ENCODE measurements around the gene TTLL12.

TTLL12 gene

DNA sequence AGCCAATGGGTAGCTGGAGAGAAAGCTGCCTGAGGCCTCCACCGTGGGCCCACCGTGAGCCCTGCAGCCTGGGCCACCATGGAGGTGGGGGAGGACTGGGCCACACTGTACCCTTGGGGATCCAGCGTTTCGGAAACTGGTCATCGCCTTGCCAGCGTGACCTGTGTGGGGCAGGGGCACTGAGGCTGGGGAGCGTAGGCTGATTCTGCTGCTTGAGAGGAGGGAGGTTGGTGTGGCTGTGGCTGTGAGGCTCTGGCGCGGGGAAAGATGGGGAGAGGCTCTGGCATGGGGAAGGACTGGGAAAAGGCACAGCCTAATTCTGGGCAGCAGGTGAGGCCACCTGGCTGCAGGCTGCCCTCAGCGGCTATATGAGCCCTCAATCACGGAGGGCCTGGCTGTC is 12.6 kb upstream of the TTLL12 start:
- TF ChIP-seq ZNF274 (IDR thresholded peaks at IDR 0.05; ENCODE audit: low read depth, low read length): no peak
- no peak overlapping the region for H3K4me3 ChIP-seq (ENCODE audit: low read length)

GRCh38 chr22:43198936-43199335 is 12.0 kb upstream of the TTLL12 start:
- TF ChIP-seq ZNF274 (IDR thresholded peaks at IDR 0.05; ENCODE audit: low read depth, low read length): no peak
- no peak overlapping the region for H3K4me3 ChIP-seq (ENCODE audit: low read length)

DNA sequence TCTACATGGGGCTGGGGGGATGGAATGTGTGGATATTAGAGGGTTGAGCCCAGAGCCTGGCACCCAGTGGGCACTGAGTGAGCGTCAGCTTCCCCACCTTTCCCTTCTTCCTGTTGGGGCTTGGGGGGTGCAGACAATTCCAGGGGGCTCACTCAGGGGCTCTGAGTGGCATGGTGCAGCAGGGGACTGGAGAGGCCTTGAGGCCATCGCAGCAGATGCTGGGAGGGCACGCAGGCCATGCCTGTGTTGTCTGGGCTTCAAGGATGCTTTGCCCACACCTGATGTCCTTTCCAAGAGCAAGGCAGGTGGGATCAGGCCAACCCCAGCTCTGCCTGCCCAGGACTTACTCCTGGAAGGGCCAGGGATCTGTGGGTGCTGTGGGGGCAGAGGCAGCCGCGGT is 11.2 kb upstream of the TTLL12 start:
- no peak overlapping the region for H3K4me3 ChIP-seq (ENCODE audit: low read length)
- TF ChIP-seq ZNF274 (IDR thresholded peaks at IDR 0.05; ENCODE audit: low read depth, low read length): no peak

DNA sequence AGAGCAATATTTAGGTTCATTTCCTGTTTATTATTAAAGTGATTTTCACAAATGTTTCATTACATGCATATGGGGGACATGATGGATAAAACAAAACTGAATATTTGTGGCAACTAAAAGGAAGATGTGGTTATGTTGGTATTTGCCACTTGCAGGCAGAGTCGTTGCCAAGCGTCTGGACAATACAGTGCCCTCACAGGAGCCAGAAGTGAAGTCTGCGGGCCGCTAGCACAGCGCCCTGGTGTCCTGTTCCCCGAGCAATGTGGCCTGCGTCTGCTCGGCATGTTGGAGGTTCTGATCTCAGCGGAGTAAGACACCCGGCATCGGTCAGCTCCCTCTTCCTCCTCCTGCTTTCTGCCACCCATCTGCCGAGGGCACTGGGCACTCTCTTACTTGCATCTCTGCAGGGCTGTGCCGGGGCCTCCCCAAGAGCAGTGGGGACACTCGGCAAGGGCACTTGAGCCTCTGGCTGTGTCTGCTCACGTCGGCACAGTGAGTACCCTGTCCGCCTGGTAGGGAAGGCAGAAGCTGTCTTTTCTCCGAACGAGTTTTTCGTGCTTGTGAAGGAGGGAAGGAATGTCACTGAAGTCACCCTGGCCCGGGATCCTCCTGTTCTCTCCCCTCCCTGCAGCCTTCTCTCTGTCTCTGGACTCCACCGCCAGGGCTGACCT is 10.5 kb upstream of the TTLL12 start:
- TF ChIP-seq ZNF274 (IDR thresholded peaks at IDR 0.05; ENCODE audit: low read depth, low read length): no peak
- no peak overlapping the region for H3K4me3 ChIP-seq (ENCODE audit: low read length)

- TF ChIP-seq ZNF274 (IDR thresholded peaks at IDR 0.05; ENCODE audit: low read depth, low read length): no peak
- no peak overlapping the region for H3K4me3 ChIP-seq (ENCODE audit: low read length)
These were observed 4.9 kb upstream of the TTLL12 start for GRCh38 chr22:43191831-43192230.

DNA sequence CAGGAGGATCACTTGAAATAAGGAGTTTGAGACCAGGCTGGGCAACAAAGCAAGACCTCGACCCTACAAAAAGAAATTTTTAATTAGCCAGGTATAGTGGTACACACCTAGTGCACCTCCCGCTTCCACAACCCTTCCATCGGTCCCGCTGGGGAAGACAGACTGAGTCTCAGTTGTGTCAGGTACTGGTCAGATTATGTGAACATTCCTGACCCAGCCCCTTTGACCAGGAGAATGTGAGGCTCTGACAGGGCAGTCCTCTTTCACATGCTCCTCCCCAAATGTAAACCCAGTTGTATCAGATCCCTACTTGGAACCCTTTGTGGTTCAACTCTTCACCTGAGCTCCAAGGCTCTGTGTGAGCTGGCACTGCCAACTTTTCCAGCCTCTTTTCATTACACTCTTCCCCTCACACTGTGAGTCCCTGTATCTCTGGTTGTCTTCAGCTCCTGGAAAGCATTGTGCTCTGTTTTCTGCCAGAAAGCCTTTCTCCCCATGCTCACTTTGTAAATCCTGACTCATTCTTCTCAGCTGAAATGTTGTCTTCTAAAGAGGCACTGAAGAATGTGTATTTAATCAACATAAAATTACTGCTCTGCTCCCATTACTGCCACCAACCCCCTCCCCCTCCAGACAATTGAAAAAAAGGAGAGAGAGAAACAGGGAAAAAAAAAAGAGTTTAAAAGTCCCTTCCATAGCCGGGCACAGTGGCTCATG is 2.1 kb upstream of the TTLL12 start:
- no peak overlapping the region for H3K4me3 ChIP-seq (ENCODE audit: low read length)
- TF ChIP-seq ZNF274 (IDR thresholded peaks at IDR 0.05; ENCODE audit: low read depth, low read length): no peak

- no peak for TF ChIP-seq ZNF274 (IDR thresholded peaks at IDR 0.05; ENCODE audit: low read depth, low read length)
- peak overlapping the region; percentile 67 for H3K4me3 ChIP-seq (ENCODE audit: low read length)
These were observed 501 bp upstream of the TTLL12 start for GRCh38 chr22:43187171-43188099.

GRCh38 chr22:43185860-43186261 is 1.1 kb downstream of the TTLL12 start:
- TF ChIP-seq ZNF274 (IDR thresholded peaks at IDR 0.05; ENCODE audit: low read depth, low read length): no peak
- peak overlapping the region; percentile 81 for H3K4me3 ChIP-seq (ENCODE audit: low read length)

- no peak for TF ChIP-seq ZNF274 (IDR thresholded peaks at IDR 0.05; ENCODE audit: low read depth, low read length)
- H3K4me3 ChIP-seq (ENCODE audit: low read length): no peak overlapping the region
These were observed 3.2 kb downstream of the TTLL12 start for GRCh38 chr22:43183496-43184277.

- TF ChIP-seq ZNF274 (IDR thresholded peaks at IDR 0.05; ENCODE audit: low read depth, low read length): no peak
- no peak overlapping the region for H3K4me3 ChIP-seq (ENCODE audit: low read length)
These were observed 4.2 kb downstream of the TTLL12 start for GRCh38 chr22:43182726-43183125.

- no peak overlapping the region for H3K4me3 ChIP-seq (ENCODE audit: low read length)
- TF ChIP-seq ZNF274 (IDR thresholded peaks at IDR 0.05; ENCODE audit: low read depth, low read length): no peak
These were observed 4.8 kb downstream of the TTLL12 start for GRCh38 chr22:43182118-43182517.

- no peak for TF ChIP-seq ZNF274 (IDR thresholded peaks at IDR 0.05; ENCODE audit: low read depth, low read length)
These were observed 5.4 kb downstream of the TTLL12 start for GRCh38 chr22:43181321-43182076.

GRCh38 chr22:43180670-43181069 is 6.3 kb downstream of the TTLL12 start:
- TF ChIP-seq ZNF274 (IDR thresholded peaks at IDR 0.05; ENCODE audit: low read depth, low read length): no peak
- H3K4me3 ChIP-seq (ENCODE audit: low read length): no peak overlapping the region

More at GRCh38 chr22:43181321-43182076, 5.4 kb downstream of the TTLL12 start:
- no peak overlapping the region for H3K4me3 ChIP-seq (ENCODE audit: low read length)

Data from GM08714 (cell line).